WI38 (cell line): Measurements from ENCODE around the gene PRKACA.

Source experiments
- H3K4me3 ChIP-seq: 2 replicates; pipeline ENCODE4 v1.5.1; 2011; ENCODE audit warnings: low read depth, mild to moderate bottlenecking, control low read depth, low read length
- CTCF ChIP-seq: IDR thresholded peaks from 2 replicates; pipeline ENCODE4 v1.5.1; 2012; ENCODE audit warnings: low read depth, mild to moderate bottlenecking, control low read depth, low read length

PRKACA gene

GRCh38 chr19:14115756-14116155 is 1.8 kb downstream of the PRKACA start:
- H3K4me3 ChIP-seq = no peak overlapping the region
- TF ChIP-seq CTCF = no peak

DNA sequence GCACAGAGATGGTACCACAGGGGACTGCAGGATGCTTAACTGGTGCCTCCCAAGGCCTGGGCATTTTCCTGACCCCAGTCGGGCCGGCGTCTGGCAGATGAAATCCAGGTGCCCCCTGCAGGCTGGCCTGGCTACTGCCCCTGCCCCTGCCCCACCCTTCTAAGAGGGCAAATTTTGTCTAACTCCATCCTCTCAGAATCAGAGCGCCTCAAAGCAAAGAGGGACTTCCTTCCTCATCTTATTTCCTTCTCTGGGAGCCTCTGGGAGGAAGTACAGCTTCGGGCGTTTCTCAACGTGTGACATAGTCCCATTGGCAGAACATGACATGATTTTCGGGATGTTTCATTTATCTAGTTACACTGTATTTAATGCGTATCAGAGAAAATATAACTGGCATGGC is 2.7 kb downstream of the PRKACA start:
- no peak overlapping the region for H3K4me3 ChIP-seq
- TF ChIP-seq CTCF = peak; percentile 38; the same call in 1 of the 2 replicates

DNA sequence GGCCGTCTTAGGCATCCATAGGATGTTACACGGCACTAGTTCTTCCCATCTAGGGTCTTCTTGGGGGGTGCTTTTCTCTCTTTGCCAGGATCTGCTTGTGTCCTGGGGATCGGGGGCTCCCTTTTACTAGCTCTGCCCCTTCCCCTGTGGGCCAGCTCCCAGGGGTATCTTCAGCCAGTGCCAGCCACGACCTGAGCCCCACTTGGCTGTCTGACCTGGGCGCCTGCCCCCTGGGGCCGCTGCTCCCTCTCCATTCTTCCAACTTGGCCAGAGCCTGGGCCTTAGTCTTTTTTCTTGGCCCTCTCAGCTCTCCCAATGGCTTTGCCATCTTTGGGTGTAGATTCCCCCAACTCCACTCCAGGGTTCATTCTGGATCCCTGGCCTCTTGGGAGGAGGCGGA is 3.1 kb downstream of the PRKACA start:
- TF ChIP-seq CTCF = no peak
- H3K4me3 ChIP-seq = no peak overlapping the region

- no peak overlapping the region for H3K4me3 ChIP-seq
- 0 out of 2 replicates have a peak, but pooled peaks have one; percentile 17 for TF ChIP-seq CTCF
Measured at GRCh38 chr19:14113762-14114414, 3.7 kb downstream of the PRKACA start.

GRCh38 chr19:14112809-14113385 is 4.7 kb downstream of the PRKACA start:
- H3K4me3 ChIP-seq = no peak overlapping the region

DNA sequence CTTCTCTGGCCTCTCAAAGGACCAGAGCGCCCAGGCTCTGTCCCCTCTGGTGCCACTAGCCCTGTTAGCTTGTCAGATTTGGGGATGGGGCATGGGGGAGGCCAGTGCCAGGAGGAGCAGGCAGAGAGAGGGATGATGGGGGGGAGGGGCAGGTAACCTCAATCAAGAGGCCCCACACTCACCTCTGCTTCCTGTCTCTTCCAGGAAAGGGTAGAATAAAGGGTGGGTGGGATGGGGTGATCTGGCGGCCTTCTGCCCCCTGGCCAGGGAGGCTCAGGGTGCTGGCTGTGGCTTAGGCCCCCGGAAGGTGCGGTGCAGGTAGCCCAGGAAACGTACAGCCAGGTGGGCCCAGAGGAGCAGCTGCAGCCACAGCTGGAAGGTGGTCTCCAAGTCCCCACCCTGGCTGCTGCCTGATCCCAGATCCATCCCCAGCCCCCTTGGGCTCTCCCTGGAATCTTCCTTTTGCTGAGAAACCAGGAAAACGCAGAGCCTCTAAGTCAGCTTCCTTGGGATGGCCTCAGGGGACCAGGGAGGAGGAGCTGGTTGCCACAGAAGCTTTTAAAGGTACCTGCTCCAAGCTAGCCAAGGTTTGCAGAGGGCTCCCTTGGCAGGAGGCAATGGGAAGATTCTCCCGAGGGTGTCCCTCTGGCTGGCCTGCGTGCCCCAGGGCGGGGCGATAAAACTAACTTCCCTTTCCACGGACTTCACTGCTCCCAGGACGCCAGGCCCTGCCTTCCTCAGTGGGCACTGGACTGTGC is 5.3 kb downstream of the PRKACA start:
- H3K4me3 ChIP-seq = no peak overlapping the region
- no peak for TF ChIP-seq CTCF

More at GRCh38 chr19:14112809-14113385, 4.7 kb downstream of the PRKACA start:
- no peak for TF ChIP-seq CTCF

DNA sequence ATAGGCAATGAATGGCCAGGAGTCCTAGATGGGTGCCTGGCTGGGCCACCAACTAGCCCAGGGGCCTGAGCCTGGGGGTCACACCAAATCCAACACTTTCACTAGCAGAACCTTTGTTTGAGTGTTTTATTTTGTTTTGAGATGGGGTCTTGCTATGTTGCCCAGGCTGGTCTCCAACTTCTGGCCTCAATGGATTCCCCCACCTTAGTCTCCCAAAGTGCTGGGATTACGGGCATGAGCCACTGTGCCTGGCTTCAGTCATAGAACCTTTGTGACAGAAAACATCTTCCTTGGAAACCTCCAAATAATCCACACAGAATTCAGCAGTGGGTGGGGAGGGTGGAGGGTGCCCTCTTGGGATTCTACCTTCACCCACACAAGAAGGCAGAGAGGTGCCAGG is 6.1 kb downstream of the PRKACA start:
- no peak for TF ChIP-seq CTCF
- no peak overlapping the region for H3K4me3 ChIP-seq
